GM19372 (cell line): ENCODE data around the gene DCDC2.
"Not testable (repeated sequence)": the region's sequence is repeated elsewhere in the genome, so short reads cannot be mapped to it uniquely, and the experiment has no call there.

Experiments used
- ATAC-seq: cut with Tn5 transposase; IDR thresholded peaks from one replicate; pipeline ENCODE4 v1.9.1; 2021; ENCODE audit warnings: mild to moderate bottlenecking, low read depth, moderate library complexity; ENCODE audit not compliant: unreplicated experiment

The DCDC2 gene

DNA sequence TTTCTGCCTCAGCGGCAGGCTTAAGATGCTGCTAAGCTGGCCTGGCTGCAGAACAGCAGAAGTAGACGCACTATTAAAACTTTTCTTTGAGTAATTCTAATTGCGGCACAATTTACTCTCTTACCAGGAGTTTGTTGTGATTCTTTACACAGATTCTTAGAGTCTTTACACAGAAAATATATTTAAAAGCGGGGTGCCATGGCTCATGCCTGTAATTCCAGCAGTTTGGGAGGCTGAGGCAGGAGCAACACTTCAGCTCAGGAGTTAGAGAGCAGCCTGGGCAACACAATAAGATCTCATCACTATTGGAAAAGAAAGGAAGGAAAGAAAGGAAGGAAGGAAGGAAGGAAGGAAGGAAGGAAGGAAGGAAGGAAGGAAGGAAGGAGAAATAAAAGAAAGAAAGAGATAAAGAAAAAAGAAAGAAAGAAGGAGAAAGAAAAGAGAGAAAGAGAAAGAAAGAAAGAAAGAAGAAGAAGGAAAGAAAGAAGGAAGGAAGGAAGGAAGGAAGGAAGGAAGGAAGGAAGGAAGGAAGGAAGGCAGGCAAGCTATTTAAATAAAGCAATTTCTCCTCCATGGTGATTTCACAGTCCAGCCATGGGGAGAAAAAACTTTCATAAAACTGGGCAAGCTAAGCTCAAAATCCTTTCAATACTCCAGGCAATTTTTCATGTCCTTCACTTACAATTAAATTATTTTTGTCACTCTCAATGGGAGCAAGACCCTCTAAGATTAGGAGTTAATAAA lies 23.8 kb upstream of the DCDC2 start:
- no peak for ATAC-seq

GRCh38 chr6:24378473-24379097 lies 20.7 kb upstream of the DCDC2 start:
- no peak for ATAC-seq

- no peak for ATAC-seq
Measured at GRCh38 chr6:24376871-24377270, 19.0 kb upstream of the DCDC2 start.

- ATAC-seq = no peak
Measured at GRCh38 chr6:24374612-24375011, 16.8 kb upstream of the DCDC2 start.

GRCh38 chr6:24365103-24365633 lies 7.3 kb upstream of the DCDC2 start:
- not testable (repeated sequence) for ATAC-seq

- not testable (repeated sequence) for ATAC-seq
Measured at GRCh38 chr6:24362363-24362762, 4.5 kb upstream of the DCDC2 start.

- ATAC-seq = peak; percentile 70
Measured at GRCh38 chr6:24359640-24360454, 2.0 kb upstream of the DCDC2 start.

GRCh38 chr6:24358219-24358821 lies 461 bp upstream of the DCDC2 start:
- no peak for ATAC-seq

GRCh38 chr6:24356310-24356973 lies 1.4 kb downstream of the DCDC2 start:
- ATAC-seq = no peak

- ATAC-seq = no peak
Measured at GRCh38 chr6:24355393-24355792, 2.5 kb downstream of the DCDC2 start.

- no peak for ATAC-seq
Measured at GRCh38 chr6:24353861-24354260, 4.0 kb downstream of the DCDC2 start.

GRCh38 chr6:24352434-24352833 lies 5.4 kb downstream of the DCDC2 start:
- no peak for ATAC-seq

DNA sequence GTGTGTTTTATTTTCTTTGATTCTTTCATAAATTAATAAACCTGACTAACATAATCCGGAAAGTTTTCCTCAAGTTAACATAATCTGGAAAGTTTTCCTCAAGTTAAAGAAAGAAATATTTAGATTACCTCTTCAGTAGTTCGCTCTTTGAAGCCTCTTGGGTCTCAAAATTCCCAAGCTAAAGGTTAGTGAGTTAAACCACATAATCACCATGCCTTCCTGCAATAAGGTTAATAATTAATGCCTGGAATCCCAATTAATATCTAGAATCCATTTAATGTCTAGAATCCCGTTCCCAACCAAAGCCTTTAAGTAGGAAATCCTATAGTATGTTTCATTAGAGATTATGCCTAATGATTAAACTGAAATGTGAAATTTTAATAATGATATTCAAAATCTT lies 12.9 kb downstream of the DCDC2 start:
- ATAC-seq = no peak

- ATAC-seq = no peak
Measured at GRCh38 chr6:24340998-24341938, 16.6 kb downstream of the DCDC2 start.

- no peak for ATAC-seq
Measured at GRCh38 chr6:24339932-24340331, 17.9 kb downstream of the DCDC2 start.

DNA sequence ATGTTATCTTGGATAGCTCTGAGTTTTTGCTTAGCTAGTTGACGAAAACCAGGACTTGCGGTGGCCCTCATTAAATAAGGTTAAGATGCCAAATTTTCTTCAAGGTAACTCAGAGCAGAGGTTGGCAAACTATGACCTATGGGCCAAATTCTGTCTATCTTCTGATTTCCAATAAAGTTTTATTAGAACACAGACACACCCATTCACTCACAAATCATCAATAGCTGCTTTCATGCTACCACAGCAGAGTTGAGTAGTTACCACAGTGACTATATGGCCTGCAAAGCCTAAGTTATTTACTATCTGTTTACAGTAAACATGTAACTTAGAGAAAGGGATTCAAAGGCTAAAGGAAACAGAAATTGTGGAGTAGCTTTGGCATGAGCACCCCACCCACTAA lies 23.6 kb downstream of the DCDC2 start:
- ATAC-seq = no peak

GRCh38 chr6:24332317-24332716 lies 25.5 kb downstream of the DCDC2 start:
- no peak for ATAC-seq

DNA sequence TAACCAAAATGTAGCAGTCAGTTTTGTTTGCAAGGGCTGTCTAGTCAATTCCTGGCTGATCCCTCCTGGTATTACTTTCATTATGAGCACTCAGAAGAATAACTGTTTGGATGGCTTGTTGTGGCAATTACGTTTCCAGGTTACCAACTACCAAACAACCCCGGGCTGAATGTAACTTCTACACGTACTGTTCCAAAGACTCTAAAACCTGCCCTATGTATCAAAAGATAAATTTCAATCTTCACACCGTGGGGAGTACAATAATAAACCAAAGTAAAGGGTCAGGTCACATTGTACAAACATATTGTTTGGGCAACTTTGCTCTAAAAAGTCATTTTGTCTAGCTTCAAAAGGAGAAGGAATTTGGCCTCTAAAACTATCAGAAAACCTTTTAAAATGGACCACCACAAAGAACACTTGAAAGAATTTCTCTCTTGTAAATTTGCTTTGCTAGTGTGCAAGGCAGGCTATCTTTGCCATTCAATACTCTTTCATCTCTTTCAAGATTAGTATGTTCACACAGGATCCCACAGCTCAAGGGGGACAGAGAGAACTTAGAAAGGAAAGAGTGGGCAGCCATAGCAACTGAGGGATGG lies 27.6 kb downstream of the DCDC2 start:
- no peak for ATAC-seq

- no peak for ATAC-seq
Measured at GRCh38 chr6:24329451-24329850, 28.4 kb downstream of the DCDC2 start.
